NCI-H2196 (cell line): ENCODE results near the gene SEMA3C.
A peak's percentile ranks its signal among the peaks of the same experiment; 100 is the strongest.

Source experiments
- DNase-seq: peaks from one replicate; lab custom pipeline; 2025; ENCODE audit not compliant: unreplicated experiment; lab: John Stamatoyannopoulos, UW

Gene SEMA3C

GRCh38 chr7:80918909-80919721 is at the start of gene SEMA3C:
TSS of gene SEMA3C (minus strand) at chr7:80919051. CDS start at chr7:80916781, 2,270 bp downstream.
- DNase-seq = peak; percentile 85

GRCh38 chr7:80968606-80969005 is 49.8 kb upstream of the SEMA3C start:
- no peak for DNase-seq

- DNase-seq = no peak
Measured at GRCh38 chr7:80967917-80968297, 49.1 kb upstream of the SEMA3C start.

GRCh38 chr7:80967071-80967916 is 48.4 kb upstream of the SEMA3C start:
- no peak for DNase-seq

GRCh38 chr7:80960244-80960795 is 41.5 kb upstream of the SEMA3C start:
- DNase-seq = no peak

GRCh38 chr7:80957226-80957777 is 38.5 kb upstream of the SEMA3C start:
- no peak for DNase-seq

GRCh38 chr7:80954191-80954590 is 35.3 kb upstream of the SEMA3C start:
- DNase-seq = no peak

GRCh38 chr7:80950550-80950967 is 31.7 kb upstream of the SEMA3C start:
- DNase-seq = no peak

GRCh38 chr7:80949449-80949848 is 30.6 kb upstream of the SEMA3C start:
- no peak for DNase-seq

- DNase-seq = no peak
Measured at GRCh38 chr7:80946858-80947257, 28.0 kb upstream of the SEMA3C start.

- DNase-seq = no peak
Measured at GRCh38 chr7:80945976-80946375, 27.1 kb upstream of the SEMA3C start.

- no peak for DNase-seq
Measured at GRCh38 chr7:80943342-80943741, 24.5 kb upstream of the SEMA3C start.

GRCh38 chr7:80942261-80943041 is 23.6 kb upstream of the SEMA3C start:
- no peak for DNase-seq

GRCh38 chr7:80941208-80941758 is 22.4 kb upstream of the SEMA3C start:
- no peak for DNase-seq

- DNase-seq = no peak
Measured at GRCh38 chr7:80940539-80941207, 21.8 kb upstream of the SEMA3C start.

GRCh38 chr7:80937336-80937735 is 18.5 kb upstream of the SEMA3C start:
- no peak for DNase-seq

GRCh38 chr7:80935991-80936780 is 17.3 kb upstream of the SEMA3C start:
- no peak for DNase-seq

GRCh38 chr7:80934321-80934720 is 15.5 kb upstream of the SEMA3C start:
- DNase-seq = no peak

- DNase-seq = no peak
Measured at GRCh38 chr7:80932536-80932935, 13.7 kb upstream of the SEMA3C start.
